ENCODE data around the gene LAMB3.

LAMB3 gene

GRCh38 chr1:209667103-209667502 lies 14.9 kb upstream of the LAMB3 start:
- in situ Hi-C loops (cut with MboI; ENCODE audit: low sequenced_read_pairs) = no loop called here

- in situ Hi-C loops (cut with MboI; ENCODE audit: low sequenced_read_pairs) = no loop called here
Measured at GRCh38 chr1:209662879-209663327, 10.7 kb upstream of the LAMB3 start.

- in situ Hi-C loops (cut with MboI; ENCODE audit: low sequenced_read_pairs) = no loop called here
Measured at GRCh38 chr1:209661071-209661470, 8.8 kb upstream of the LAMB3 start.

- in situ Hi-C loops (cut with MboI; ENCODE audit: low sequenced_read_pairs) = no loop called here
Measured at GRCh38 chr1:209659909-209660308, 7.7 kb upstream of the LAMB3 start.

GRCh38 chr1:209657918-209658317 lies 5.7 kb upstream of the LAMB3 start:
- in situ Hi-C loops (cut with MboI; ENCODE audit: low sequenced_read_pairs) = no loop called here

GRCh38 chr1:209657140-209657879 lies 5.1 kb upstream of the LAMB3 start:
- in situ Hi-C loops (cut with MboI; ENCODE audit: low sequenced_read_pairs) = no loop called here

GRCh38 chr1:209655411-209656231 lies 3.4 kb upstream of the LAMB3 start:
- in situ Hi-C loops (cut with MboI; ENCODE audit: low sequenced_read_pairs) = no loop called here

GRCh38 chr1:209653915-209654351 lies 1.7 kb upstream of the LAMB3 start:
- in situ Hi-C loops (cut with MboI; ENCODE audit: low sequenced_read_pairs) = no loop called here

- in situ Hi-C loops (cut with MboI; ENCODE audit: low sequenced_read_pairs) = no loop called here
Measured at GRCh38 chr1:209652873-209653401, 712 bp upstream of the LAMB3 start.

- in situ Hi-C loops (cut with MboI; ENCODE audit: low sequenced_read_pairs) = no loop called here
Measured at GRCh38 chr1:209651138-209651587, 1.1 kb downstream of the LAMB3 start.

- in situ Hi-C loops (cut with MboI; ENCODE audit: low sequenced_read_pairs) = no loop called here
Measured at GRCh38 chr1:209650454-209650853, 1.8 kb downstream of the LAMB3 start.

GRCh38 chr1:209648931-209649776 lies 3.1 kb downstream of the LAMB3 start:
- in situ Hi-C loops (cut with MboI; ENCODE audit: low sequenced_read_pairs) = no loop called here

- in situ Hi-C loops (cut with MboI; ENCODE audit: low sequenced_read_pairs) = no loop called here
Measured at GRCh38 chr1:209648346-209648745, 3.9 kb downstream of the LAMB3 start.

- in situ Hi-C loops (cut with MboI; ENCODE audit: low sequenced_read_pairs) = no loop called here
Measured at GRCh38 chr1:209647156-209647555, 5.1 kb downstream of the LAMB3 start.

GRCh38 chr1:209646558-209646957 lies 5.7 kb downstream of the LAMB3 start:
- in situ Hi-C loops (cut with MboI; ENCODE audit: low sequenced_read_pairs) = no loop called here

GRCh38 chr1:209645574-209646452 lies 6.4 kb downstream of the LAMB3 start:
- in situ Hi-C loops (cut with MboI; ENCODE audit: low sequenced_read_pairs) = no loop called here

GRCh38 chr1:209643285-209644020 lies 8.8 kb downstream of the LAMB3 start:
- in situ Hi-C loops (cut with MboI; ENCODE audit: low sequenced_read_pairs) = no loop called here

GRCh38 chr1:209642816-209643215 lies 9.4 kb downstream of the LAMB3 start:
- in situ Hi-C loops (cut with MboI; ENCODE audit: low sequenced_read_pairs) = no loop called here

GRCh38 chr1:209641832-209642172 lies 10.4 kb downstream of the LAMB3 start:
- in situ Hi-C loops (cut with MboI; ENCODE audit: low sequenced_read_pairs) = no loop called here
